ENCODE results near the gene SPATA46.
"Not testable (repeated sequence)": the region's sequence is repeated elsewhere in the genome, so short reads cannot be mapped to it uniquely, and the experiment has no call there.

SPATA46 gene, protein sequence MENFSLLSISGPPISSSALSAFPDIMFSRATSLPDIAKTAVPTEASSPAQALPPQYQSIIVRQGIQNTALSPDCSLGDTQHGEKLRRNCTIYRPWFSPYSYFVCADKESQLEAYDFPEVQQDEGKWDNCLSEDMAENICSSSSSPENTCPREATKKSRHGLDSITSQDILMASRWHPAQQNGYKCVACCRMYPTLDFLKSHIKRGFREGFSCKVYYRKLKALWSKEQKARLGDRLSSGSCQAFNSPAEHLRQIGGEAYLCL

DNA sequence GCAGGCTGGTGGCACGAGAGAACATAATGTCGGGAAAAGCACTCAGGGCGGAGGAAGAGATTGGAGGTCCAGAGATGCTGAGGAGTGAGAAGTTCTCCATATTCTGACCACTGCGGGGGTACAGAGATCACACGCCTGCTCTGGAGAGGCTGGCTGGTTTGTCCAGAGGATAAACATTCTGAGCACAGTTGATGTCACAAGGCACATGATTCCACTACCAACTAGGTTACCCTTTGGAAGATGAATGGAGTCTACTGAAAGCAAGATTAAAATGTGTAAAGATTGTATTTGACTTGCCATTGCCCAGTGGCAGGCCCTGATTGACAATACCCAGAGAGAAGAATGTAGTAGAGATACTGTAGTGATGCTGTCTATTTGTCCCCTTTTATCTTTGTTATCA lies at the start of gene SPATA46:
Gene SPATA46, minus strand, starts transcription at position 164 of the 400 bp plus-strand sequence. Its CDS starts 64 bp downstream, at position 100.
- DNase-seq = no peak

- DNase-seq = no peak
Observed at GRCh38 chr1:162422662-162423375, 46.2 kb upstream of the SPATA46 start.

- no peak for DNase-seq
Observed at GRCh38 chr1:162421258-162422164, 44.9 kb upstream of the SPATA46 start.

DNA sequence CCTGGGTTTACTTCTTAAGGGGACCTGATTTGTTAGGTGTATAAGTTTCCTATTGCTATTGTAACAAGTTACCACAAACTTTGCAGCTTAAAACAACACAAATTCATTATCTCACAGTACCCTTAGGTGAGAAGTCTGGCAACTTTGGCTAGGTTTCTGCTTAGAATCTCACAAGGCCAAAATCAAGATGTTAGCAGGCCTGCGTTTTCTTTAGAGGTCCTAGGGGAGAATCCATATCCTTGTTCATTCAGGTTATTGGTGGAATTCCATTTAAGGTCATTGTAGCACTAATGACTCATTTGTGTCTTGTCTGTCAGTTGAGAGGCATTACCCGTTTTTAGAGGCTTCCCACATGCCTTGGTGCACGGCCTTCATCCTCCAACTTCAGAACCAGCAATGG lies 43.5 kb upstream of the SPATA46 start:
- DNase-seq = no peak

DNA sequence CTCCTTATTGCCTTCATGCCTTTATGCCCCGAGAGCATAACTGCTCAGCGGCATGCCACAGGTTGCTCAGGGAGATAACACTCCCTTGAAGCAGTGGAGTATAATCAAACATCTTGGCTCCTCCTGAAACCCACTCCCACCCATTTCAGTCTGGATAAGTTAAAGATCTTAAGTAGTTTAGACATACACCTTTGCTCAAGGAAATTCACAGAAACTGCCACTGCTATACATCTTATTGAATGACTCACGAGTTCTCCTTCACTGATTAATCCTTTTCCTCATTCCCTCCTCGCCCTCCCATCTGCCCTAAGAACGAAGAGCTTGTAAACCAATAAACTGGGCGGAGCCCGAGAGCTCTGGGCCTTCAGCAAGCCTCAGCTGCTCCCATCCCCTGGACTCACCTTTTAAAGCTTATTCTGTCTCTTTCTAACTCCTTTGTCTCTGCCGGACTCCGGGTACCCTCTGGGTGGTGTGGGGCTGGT lies 42.8 kb upstream of the SPATA46 start:
- DNase-seq = not testable (repeated sequence)

DNA sequence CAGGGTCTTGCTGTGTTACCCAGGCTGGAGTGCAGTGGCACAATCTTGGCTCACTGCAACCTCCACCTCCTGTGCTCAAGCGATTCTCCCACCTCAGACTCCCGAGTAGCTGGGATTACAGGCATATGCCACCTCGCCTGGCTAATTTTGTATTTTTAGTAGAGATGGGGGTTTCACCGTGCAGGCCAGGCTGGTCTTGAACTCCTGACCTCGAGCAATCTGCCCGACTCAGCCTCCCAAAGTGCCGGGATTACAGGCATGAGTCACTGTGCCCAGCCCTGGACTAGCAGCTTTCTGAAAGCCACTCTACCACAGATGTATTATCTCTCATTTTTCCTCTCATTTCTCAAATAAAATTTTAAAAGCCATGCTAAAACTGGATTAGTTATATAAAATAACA lies 41.9 kb upstream of the SPATA46 start:
- DNase-seq = not testable (repeated sequence)

DNA sequence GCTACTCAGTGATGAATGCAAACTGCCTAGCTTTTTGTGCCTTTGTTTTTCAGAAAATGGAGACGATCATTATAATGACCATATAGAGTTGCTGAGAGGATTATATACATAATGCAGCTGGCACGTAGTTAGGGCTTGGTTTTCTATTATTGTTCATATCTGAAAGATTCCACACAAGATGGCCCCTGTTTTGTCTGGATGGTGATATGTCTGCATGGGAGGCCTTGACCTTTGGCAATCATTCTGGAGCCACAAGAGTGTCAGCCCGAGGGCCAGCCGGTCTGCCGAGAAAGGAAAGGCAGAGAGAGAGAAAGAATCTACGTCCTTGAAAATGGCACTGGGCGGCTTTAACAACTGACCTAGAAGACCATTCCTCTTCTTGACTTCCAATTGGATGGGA lies 41.0 kb upstream of the SPATA46 start:
- DNase-seq = no peak

DNA sequence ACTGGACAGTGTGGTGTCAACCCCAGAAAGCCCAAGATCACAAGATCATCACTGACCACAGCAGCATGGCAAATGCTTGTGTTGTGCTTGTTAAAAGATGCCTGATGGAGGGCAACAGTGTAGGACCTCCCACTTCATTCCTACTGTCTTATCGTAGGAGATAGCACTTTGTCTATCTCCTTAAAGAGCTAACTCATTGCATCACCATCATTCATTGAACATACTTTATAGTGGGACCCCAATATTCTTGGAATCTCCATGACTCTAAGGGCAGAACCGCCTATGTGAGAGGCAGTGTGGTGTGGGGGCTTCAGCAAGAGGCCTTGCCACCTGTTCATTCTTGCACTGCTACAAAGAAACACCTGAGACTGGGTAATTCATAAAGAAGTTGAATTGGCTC lies 40.3 kb upstream of the SPATA46 start:
- no peak for DNase-seq

- DNase-seq = no peak
Observed at GRCh38 chr1:162416215-162416614, 39.6 kb upstream of the SPATA46 start.

DNA sequence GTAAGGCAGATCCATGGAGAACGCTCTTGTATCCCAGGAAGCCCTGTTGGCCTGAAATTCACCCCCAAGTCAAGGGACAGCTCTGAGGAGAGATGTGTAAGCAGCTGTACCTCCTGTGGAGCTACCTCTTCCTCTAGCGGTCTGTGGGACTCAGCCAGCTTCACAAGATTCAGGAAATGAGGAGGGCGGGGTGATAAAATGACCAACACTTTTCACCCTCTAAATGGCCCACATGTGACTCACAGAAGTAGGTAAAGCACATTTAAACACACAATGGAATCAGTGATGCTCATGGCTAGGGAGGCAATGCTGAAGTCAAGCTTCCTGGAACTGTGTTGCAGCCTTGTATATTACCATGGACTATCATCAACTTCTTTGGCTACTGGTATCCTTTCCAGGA lies 35.3 kb upstream of the SPATA46 start, which contains the start of gene SH2D1B:
Gene SH2D1B, minus strand, starts transcription at position 135 of the 400 bp plus-strand sequence. Its CDS starts 120 bp downstream, at position 15.
- no peak for DNase-seq

GRCh38 chr1:162407539-162407938 lies 30.9 kb upstream of the SPATA46 start:
- DNase-seq = no peak

DNA sequence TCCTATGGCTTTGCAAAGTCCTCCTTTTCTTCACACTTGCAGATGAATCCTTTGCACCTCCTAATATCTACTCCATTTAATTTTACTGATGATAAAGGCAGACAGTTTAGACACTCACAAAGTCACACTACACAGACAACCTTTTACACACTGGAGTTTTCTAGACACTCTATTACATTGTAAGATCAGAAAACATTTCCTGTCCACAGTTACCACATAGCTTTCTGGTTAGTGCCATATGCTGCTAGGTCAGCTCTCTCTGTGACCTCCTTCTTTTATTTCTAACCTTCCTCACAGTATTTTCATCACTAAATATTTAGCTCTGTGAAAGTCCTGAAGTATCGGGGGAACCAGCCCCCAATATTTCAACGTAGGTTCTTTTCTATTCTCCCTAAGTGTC lies 30.2 kb upstream of the SPATA46 start:
- no peak for DNase-seq

GRCh38 chr1:162405800-162406199 lies 29.1 kb upstream of the SPATA46 start:
- DNase-seq = no peak

GRCh38 chr1:162404550-162405160 lies 28.0 kb upstream of the SPATA46 start:
- DNase-seq = no peak

DNA sequence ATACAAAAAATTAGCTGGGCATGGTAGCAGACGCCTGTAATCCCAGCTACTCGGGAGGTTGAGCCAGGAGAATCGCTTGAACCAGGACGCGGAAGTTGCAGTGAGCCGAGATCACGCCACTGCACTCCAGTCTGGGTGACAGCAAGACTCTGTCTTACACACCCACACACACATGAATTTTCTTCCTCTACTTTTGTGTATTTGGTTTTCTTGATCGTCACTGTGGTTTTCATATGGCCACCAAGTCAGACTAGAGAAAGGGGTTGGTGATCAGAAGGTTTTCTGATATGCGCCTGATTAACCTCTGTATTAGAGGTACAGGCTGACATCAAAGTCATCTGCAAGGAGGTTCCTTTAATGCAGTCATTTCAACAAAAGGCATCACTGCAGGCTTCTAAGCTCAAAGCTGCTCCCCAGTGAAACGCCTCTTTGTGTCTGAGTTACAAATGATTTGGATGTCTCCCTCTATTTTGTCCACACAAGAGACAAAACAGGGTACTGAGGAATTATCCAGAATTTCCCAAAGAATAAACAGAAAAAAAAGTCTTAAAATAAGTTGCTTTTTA lies 24.2 kb upstream of the SPATA46 start:
- DNase-seq = no peak

GRCh38 chr1:162398999-162399580 lies 22.4 kb upstream of the SPATA46 start:
- no peak for DNase-seq

DNA sequence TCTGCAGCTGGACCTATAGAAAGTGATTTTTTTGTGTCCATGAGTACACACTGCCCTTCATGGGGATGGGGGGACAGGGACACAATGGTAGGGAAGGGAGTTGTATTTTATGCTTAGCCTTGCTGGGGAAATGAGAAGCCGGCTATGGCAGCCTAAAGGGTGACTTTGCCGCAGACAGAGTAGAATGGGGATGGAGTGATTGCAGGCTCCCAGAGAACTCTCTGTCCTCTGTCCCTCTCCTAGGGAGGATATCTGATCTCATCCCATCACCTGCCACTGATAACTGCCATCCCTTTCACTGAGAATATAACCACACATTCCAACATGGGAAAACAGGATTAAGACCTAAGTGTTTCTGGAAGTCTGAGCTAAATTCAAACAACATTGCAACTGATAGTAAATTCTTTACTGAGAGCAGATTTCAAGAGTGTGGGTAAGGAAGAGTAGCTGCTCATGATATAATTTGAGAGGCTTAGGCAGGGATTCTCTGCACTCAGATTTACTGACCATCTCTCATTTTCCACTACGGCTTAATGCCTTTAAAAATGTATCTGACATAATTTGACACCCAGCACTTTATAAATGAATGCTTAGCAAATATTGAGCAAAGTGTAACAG lies 21.4 kb upstream of the SPATA46 start:
- DNase-seq = no peak

- no peak for DNase-seq
Observed at GRCh38 chr1:162397039-162397448, 20.4 kb upstream of the SPATA46 start.

DNA sequence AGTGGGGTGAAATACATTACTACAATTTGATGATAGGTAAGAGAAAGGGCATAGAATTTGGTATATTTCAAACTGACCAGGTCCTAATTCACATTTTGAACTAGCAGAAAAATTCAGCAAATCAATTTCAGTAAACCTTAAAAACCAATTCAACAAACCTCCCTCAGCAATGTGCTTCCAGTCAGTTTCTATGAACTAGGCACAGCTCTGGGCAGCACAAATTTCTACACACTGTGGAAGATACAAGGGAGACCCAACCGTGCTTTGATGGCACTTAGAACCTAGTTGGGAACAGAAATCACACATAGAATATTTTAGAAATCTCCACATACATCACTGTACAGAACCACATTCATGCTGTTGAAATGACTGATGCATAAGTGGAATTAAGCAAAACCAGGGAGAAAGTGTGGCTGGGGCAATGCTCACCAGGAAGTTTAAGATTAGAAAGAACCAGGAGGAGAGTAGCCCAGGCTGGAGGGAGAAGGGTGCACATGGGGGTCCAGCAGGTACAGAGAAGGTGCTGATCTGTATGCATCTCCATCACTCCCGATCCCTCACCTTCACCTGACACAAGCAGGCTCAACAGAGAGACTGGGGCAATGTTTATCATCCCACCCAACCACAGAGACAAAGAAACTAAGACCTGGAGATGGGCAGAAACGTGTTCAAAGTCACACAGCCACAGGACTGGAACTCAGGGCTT lies 19.7 kb upstream of the SPATA46 start:
- no peak for DNase-seq

GRCh38 chr1:162391790-162392563 lies 15.3 kb upstream of the SPATA46 start:
- DNase-seq = no peak

Measured in activated CD4-positive, alpha-beta T cell treated with anti-CD3 and anti-CD28 coated beads for 1 hour (primary cell).